HG02678 (cell line): ENCODE data around the gene GRM7.
"Not testable (repeated sequence)": the region's sequence is repeated elsewhere in the genome, so short reads cannot be mapped to it uniquely, and the experiment has no call there.

Experiments used
- ATAC-seq: cut with Tn5 transposase; IDR thresholded peaks from one replicate; pipeline ENCODE4 v1.9.1; 2021; ENCODE audit warnings: mild to moderate bottlenecking, moderate library complexity; ENCODE audit not compliant: unreplicated experiment

The GRM7 gene

GRCh38 chr3:6860954-6861624 is at the start of gene GRM7:
GRM7 (plus strand) TSS chr3:6861115.
- ATAC-seq, result no peak

- ATAC-seq, result no peak
These were observed 39.5 kb upstream of the GRM7 start for GRCh38 chr3:6821411-6821810.

GRCh38 chr3:6825524-6825923 is 35.4 kb upstream of the GRM7 start:
- ATAC-seq, result no peak

- no peak for ATAC-seq
These were observed 33.5 kb upstream of the GRM7 start for GRCh38 chr3:6827453-6827852.

- no peak for ATAC-seq
These were observed 16.2 kb upstream of the GRM7 start for GRCh38 chr3:6844723-6845122.

GRCh38 chr3:6854184-6854583 is 6.7 kb upstream of the GRM7 start:
- ATAC-seq, result no peak

GRCh38 chr3:6857510-6857909 is 3.4 kb upstream of the GRM7 start:
- no peak for ATAC-seq

- no peak for ATAC-seq
These were observed 564 bp upstream of the GRM7 start for GRCh38 chr3:6860149-6860953.

GRCh38 chr3:6861625-6862000 is 698 bp downstream of the GRM7 start:
- ATAC-seq, result no peak

GRCh38 chr3:6862041-6862879 is 1.3 kb downstream of the GRM7 start:
- ATAC-seq, result no peak

- ATAC-seq, result no peak
These were observed 1.9 kb downstream of the GRM7 start for GRCh38 chr3:6862880-6863195.

GRCh38 chr3:6867269-6867668 is 6.4 kb downstream of the GRM7 start:
- ATAC-seq, result no peak

GRCh38 chr3:6878731-6879130 is 17.8 kb downstream of the GRM7 start:
- no peak for ATAC-seq

GRCh38 chr3:6912240-6912639 is 51.3 kb downstream of the GRM7 start:
- no peak for ATAC-seq

GRCh38 chr3:6915898-6916297 is 55.0 kb downstream of the GRM7 start:
- ATAC-seq, result no peak

GRCh38 chr3:6921066-6921465 is 60.2 kb downstream of the GRM7 start:
- no peak for ATAC-seq

- ATAC-seq, result no peak
These were observed 61.0 kb downstream of the GRM7 start for GRCh38 chr3:6921876-6922275.

- ATAC-seq, result no peak
These were observed 67.1 kb downstream of the GRM7 start for GRCh38 chr3:6928064-6928463.

- no peak for ATAC-seq
These were observed 69.0 kb downstream of the GRM7 start for GRCh38 chr3:6929918-6930317.

- not testable (repeated sequence) for ATAC-seq
These were observed 74.5 kb downstream of the GRM7 start for GRCh38 chr3:6935418-6935817.

GRCh38 chr3:6935970-6936369 is 75.1 kb downstream of the GRM7 start:
- no peak for ATAC-seq

- no peak for ATAC-seq
These were observed 101.9 kb downstream of the GRM7 start for GRCh38 chr3:6962801-6963200.
